ENCODE data around the gene IRS1.
A peak's percentile ranks its signal among the peaks of the same experiment; 100 is the strongest.

The IRS1 gene

DNA sequence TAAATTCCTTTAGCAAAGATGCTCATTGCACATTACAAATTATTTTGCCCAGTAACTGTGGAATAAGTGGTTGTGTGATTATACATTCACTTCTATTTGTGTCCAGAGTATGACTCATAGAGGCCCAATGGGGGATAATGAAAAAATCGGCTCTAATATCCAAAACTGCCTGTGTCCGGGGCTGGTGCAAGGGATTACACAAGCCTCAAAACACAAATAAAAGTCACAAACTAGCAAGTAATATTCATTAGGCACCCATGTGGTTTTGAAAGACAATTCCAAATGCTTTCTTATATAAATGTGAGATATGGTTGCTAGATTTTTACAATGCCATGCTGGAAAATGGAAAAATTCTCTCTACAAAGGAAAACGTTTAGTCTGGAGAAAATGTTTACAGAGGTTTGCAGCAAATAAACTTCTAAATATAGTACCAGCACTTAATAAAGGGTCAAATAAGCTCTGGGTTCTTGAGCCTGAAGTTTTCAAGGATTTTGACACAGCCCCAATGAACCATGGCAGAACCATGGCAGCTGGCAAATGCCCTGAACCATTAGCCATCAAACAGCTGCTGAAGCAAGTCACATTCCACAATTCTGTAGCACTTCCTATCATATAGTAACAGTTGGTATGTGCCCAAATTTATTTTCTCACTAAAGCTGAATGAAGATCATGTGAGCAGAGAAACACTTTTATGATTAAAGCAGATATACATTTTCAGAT lies 40.5 kb downstream of the IRS1 start:
- DNase-seq (ENCODE audit: low read depth): peak; percentile 45
- TF ChIP-seq, protein P1, sequence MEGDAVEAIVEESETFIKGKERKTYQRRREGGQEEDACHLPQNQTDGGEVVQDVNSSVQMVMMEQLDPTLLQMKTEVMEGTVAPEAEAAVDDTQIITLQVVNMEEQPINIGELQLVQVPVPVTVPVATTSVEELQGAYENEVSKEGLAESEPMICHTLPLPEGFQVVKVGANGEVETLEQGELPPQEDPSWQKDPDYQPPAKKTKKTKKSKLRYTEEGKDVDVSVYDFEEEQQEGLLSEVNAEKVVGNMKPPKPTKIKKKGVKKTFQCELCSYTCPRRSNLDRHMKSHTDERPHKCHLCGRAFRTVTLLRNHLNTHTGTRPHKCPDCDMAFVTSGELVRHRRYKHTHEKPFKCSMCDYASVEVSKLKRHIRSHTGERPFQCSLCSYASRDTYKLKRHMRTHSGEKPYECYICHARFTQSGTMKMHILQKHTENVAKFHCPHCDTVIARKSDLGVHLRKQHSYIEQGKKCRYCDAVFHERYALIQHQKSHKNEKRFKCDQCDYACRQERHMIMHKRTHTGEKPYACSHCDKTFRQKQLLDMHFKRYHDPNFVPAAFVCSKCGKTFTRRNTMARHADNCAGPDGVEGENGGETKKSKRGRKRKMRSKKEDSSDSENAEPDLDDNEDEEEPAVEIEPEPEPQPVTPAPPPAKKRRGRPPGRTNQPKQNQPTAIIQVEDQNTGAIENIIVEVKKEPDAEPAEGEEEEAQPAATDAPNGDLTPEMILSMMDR (IDR thresholded peaks at IDR 0.05; ENCODE audit: insufficient read depth, low read depth, low read length, missing control alignments): no peak
- H3K4me3 ChIP-seq (ENCODE audit: low read length): no peak overlapping the region

DNA sequence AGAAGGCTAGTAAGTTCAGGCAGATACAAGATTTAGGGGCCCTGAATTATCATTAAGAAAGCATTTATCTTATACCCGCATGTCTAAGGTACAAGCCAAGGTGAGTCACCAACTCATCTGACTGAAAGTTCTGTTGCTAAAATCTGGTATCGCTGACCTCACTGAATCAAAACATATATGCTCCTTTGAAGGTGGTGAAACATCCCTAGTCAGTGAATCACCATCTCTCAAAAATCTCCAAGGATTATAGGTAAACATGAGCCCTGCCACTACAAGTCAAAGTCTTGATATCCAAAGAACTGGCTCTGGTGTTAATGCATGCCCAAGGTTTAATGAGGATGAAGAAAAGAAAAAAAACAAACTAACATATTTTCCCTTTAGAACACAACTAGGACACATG lies 43.5 kb downstream of the IRS1 start:
- DNase-seq (ENCODE audit: low read depth): peak; percentile 99
- H3K4me3 ChIP-seq (ENCODE audit: low read length): no peak overlapping the region
- TF ChIP-seq, protein P1 (IDR thresholded peaks at IDR 0.05; ENCODE audit: insufficient read depth, low read depth, low read length, missing control alignments): no peak

DNA sequence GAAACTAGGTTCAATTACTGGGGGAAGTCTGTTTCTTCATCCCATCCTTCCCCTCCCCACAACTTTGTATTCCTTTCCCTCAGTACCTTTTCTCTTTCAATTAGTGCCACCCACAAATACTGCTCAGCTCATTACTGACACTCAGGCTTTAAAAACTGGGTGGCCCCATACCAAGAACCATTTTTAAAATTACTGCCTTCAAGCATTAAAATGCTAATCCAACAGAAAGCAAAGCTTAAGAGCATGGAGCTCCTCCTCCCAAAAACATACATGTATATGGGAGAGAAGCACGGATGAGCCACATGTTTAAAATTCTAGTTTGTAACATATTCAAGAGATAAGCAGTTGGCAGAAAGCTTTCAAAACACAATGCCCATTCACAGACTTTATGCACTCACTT lies 44.0 kb downstream of the IRS1 start:
- no peak overlapping the region for H3K4me3 ChIP-seq (ENCODE audit: low read length)
- TF ChIP-seq, protein P1 (IDR thresholded peaks at IDR 0.05; ENCODE audit: insufficient read depth, low read depth, low read length, missing control alignments): no peak
- DNase-seq (ENCODE audit: low read depth): no peak

DNA sequence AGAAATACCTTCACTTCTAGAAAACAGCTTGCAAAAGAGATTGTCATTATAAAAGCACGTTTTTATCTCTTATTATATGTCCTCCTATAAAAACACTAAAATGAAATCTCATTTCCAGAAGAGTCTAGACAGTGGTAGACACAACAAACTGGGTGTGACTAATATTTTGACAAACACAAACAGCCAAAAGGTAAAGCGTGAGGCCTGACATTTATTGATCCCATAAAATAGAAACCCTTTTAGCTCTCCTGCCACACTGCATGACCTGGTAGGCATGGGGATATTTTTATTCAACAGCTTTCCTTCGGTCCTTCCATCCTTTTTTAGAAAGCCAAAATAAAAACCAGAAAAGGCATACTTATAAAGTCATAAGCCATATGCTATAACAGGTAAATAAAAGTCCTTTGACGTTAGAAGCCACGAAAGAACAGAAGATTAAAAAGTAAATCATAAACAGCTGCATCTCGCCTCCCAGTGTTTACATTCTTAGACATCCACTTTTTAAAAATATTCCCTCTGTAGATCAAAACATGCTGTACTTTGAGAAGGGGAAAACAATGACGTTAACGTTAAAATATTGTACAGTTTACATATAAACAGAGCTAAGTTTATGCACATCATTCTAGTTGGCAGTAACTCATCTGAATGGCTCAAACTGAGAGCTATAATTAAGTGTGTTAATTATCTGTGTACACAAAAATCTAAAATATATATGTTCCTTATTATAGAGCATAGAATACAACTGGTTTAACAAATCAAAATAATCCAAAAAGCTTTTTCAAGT lies 44.6 kb downstream of the IRS1 start:
- TF ChIP-seq, protein P1 (IDR thresholded peaks at IDR 0.05; ENCODE audit: insufficient read depth, low read depth, low read length, missing control alignments): no peak
- no peak overlapping the region for H3K4me3 ChIP-seq (ENCODE audit: low read length)
- peak; percentile 19 for DNase-seq (ENCODE audit: low read depth)

DNA sequence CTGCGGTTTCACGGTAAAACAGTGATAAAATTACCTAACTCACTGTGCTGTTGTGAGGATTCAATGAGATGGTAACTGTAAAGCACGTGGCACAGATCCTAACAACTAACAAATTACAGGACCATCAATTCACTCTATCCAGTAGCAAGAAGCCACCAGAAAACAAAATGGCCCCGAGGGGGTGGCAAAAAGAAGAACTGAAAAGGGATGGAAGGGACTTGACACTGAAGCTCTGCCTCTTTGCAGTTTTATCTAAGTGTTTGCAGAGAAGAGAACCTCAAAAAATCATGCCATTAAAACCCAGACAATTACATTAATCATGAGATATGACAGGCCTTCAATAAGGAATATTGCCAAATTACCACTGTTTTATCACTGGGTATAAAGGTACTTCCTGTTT lies 46.7 kb downstream of the IRS1 start:
- H3K4me3 ChIP-seq (ENCODE audit: low read length): no peak overlapping the region
- TF ChIP-seq, protein P1 (IDR thresholded peaks at IDR 0.05; ENCODE audit: insufficient read depth, low read depth, low read length, missing control alignments): no peak
- no peak for DNase-seq (ENCODE audit: low read depth)

DNA sequence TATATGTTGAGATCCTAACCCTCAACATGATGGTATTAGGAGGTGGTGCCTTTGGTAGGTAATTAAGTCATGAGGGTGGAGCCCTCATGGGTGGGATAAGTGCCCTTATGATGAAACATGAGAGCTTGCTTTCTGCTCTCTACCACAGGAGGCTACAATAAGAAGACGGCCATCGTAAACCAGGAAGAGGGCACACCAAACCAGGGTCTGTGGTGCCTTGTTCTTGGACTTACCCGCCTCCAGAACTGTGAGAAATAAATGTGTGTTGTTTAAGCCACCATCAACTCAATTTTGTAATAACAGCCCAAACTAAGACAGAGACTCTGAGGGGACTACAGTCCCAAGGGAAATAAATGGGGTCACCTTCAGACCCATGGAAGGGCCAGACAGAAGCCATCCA lies 52.3 kb downstream of the IRS1 start:
- DNase-seq (ENCODE audit: low read depth): no peak
- no peak overlapping the region for H3K4me3 ChIP-seq (ENCODE audit: low read length)
- TF ChIP-seq, protein P1 (IDR thresholded peaks at IDR 0.05; ENCODE audit: insufficient read depth, low read depth, low read length, missing control alignments): no peak
